Measurements from ENCODE around the gene CORO1C.

- no peak for TF ChIP-seq EZH2phosphoT487 (IDR thresholded peaks at IDR 0.05; ENCODE audit: insufficient read depth, low read depth)
- no peak for TF ChIP-seq EZH2 (IDR thresholded peaks at IDR 0.05; ENCODE audit: insufficient read depth, poor library complexity, severe bottlenecking)
Observed at GRCh38 chr12:108667349-108667748, 64.0 kb downstream of the CORO1C start.
